Activated CD4-positive, alpha-beta memory T cell treated with anti-CD3 and anti-CD28 coated beads for 36 hours (primary cell): ENCODE measurements around the gene WDCP. TPM values are rescaled to one million over a fixed set of nuclear protein-coding genes. Genes with fewer than 3 reads are reported as not detected.
"Not testable (repeated sequence)": the region's sequence is repeated elsewhere in the genome, so short reads cannot be mapped to it uniquely, and the experiment has no call there.

Experiments
- CTCF ChIA-PET: fragments of 350-600 bp; sonication (Branson Sonifier 250); formaldehyde crosslinking; loops from one replicate; lab custom pipeline; 2021; ENCODE audit warnings: antibody characterized with exemption, inconsistent platforms; lab: Charles Lee
- POLR2A ChIA-PET: fragments of 350-600 bp; sonication (Branson Sonifier 250); formaldehyde crosslinking; loops from one replicate; lab custom pipeline; 2021; ENCODE audit warnings: antibody characterized with exemption; lab: Charles Lee
- DNase-seq: peaks from one replicate; pipeline ENCODE4 v3.0.0-alpha.2; 2020
- H3K27ac Mint-ChIP-seq: one replicate; pipeline ENCODE4 v1.8.0; 2021; ENCODE audit warnings: mixed read lengths
- H3K27me3 Mint-ChIP-seq: one replicate; pipeline ENCODE4 v1.8.0; 2021; ENCODE audit warnings: mixed read lengths
- H3K36me3 Mint-ChIP-seq: one replicate; pipeline ENCODE4 v1.8.0; 2021; ENCODE audit warnings: mixed read lengths
- H3K4me1 Mint-ChIP-seq: one replicate; pipeline ENCODE4 v1.8.0; 2021; ENCODE audit warnings: low read depth, mixed read lengths
- H3K4me3 Mint-ChIP-seq: one replicate; pipeline ENCODE4 v1.8.0; 2021; ENCODE audit warnings: mild to moderate bottlenecking, mixed read lengths
- H3K9me3 Mint-ChIP-seq: one replicate; pipeline ENCODE4 v1.8.0; 2021; ENCODE audit warnings: mixed read lengths
- intact Hi-C: fragments of 100-400 bp; cut with micrococcal nuclease; formaldehyde crosslinking; loops from one replicate; pipeline ENCODE4 v1.15.1; 2023
- total RNA-seq, 2 experiments: library from RNA; stranded (reverse); gene quantifications; one replicate each; pipeline ENCODE4 v1.2.3, GENCODE V29; 2021

WDCP gene
- total RNA-seq, 2 experiments from 2014 or later: 18.4 to 21.2 TPM

- intact Hi-C loops: no loop called here
- no peaks in the 10 kb centered on the region for H3K4me1 Mint-ChIP-seq
- no peak overlapping the region for H3K4me3 Mint-ChIP-seq
- peaks cover 8% of the 10 kb centered on the region for H3K36me3 Mint-ChIP-seq
- H3K9me3 Mint-ChIP-seq: no peaks in the 10 kb centered on the region
- ChIA-PET CTCF (interaction anchor here (0.9 kb wide), 1 partner anchor 64 kb away, joined by 3 read pairs; the partner anchor contains the start of gene TP53I3), POLR2A (no interaction called here)
- H3K27me3 Mint-ChIP-seq: no peaks in the 10 kb centered on the region
- DNase-seq: no peak
- no peak overlapping the region for H3K27ac Mint-ChIP-seq
Measured at GRCh38 chr2:24020244-24020643, 26.9 kb downstream of the WDCP start.

GRCh38 chr2:24019729-24020128 is 27.5 kb downstream of the WDCP start:
- no peak for DNase-seq
- H3K4me3 Mint-ChIP-seq: no peak overlapping the region
- no peak overlapping the region for H3K27ac Mint-ChIP-seq
- H3K4me1 Mint-ChIP-seq: no peaks in the 10 kb centered on the region
- CTCF ChIA-PET: interaction anchor here (0.9 kb wide), 1 partner anchor 65 kb away, joined by 3 read pairs; the partner anchor contains the start of gene TP53I3
- no peaks in the 10 kb centered on the region for H3K9me3 Mint-ChIP-seq
- POLR2A ChIA-PET: no interaction called here
- no peaks in the 10 kb centered on the region for H3K27me3 Mint-ChIP-seq
- intact Hi-C loops: no loop called here
- H3K36me3 Mint-ChIP-seq: peaks cover 8% of the 10 kb centered on the region

- intact Hi-C loops: no loop called here
- H3K36me3 Mint-ChIP-seq: peaks cover 8% of the 10 kb centered on the region
- no peak overlapping the region for H3K4me3 Mint-ChIP-seq
- no peaks in the 10 kb centered on the region for H3K27me3 Mint-ChIP-seq
- no peak overlapping the region for H3K27ac Mint-ChIP-seq
- ChIA-PET POLR2A (no interaction called here), CTCF (no interaction called here)
- H3K4me1 Mint-ChIP-seq: no peaks in the 10 kb centered on the region
- H3K9me3 Mint-ChIP-seq: no peaks in the 10 kb centered on the region
- DNase-seq: no peak
Measured at GRCh38 chr2:24018241-24018640, 28.9 kb downstream of the WDCP start.

GRCh38 chr2:24017711-24018110 is 29.5 kb downstream of the WDCP start:
- ChIA-PET POLR2A (no interaction called here), CTCF (no interaction called here)
- Mint-ChIP-seq H3K27me3 (peaks cover under 1% of the 10 kb centered on the region), H3K4me1 (no peaks in the 10 kb centered on the region), H3K27ac (no peak overlapping the region), H3K4me3 (no peak overlapping the region), H3K36me3 (peaks cover 4% of the 10 kb centered on the region), H3K9me3 (no peaks in the 10 kb centered on the region)
- intact Hi-C loops: no loop called here
- no peak for DNase-seq

GRCh38 chr2:24016853-24017703 is 30.1 kb downstream of the WDCP start:
- no peaks in the 10 kb centered on the region for H3K36me3 Mint-ChIP-seq
- no peak for DNase-seq
- no peaks in the 10 kb centered on the region for H3K4me1 Mint-ChIP-seq
- intact Hi-C loops: no loop called here
- POLR2A ChIA-PET: no interaction called here
- H3K9me3 Mint-ChIP-seq: no peaks in the 10 kb centered on the region
- H3K27me3 Mint-ChIP-seq: peaks cover 5% of the 10 kb centered on the region
- CTCF ChIA-PET: no interaction called here
- H3K4me3 Mint-ChIP-seq: no peak overlapping the region
- no peak overlapping the region for H3K27ac Mint-ChIP-seq

GRCh38 chr2:24016376-24016761 is 30.8 kb downstream of the WDCP start:
- intact Hi-C loops: no loop called here
- H3K27me3 Mint-ChIP-seq: peaks cover 11% of the 10 kb centered on the region
- no peak overlapping the region for H3K27ac Mint-ChIP-seq
- no peak overlapping the region for H3K4me3 Mint-ChIP-seq
- no peaks in the 10 kb centered on the region for H3K4me1 Mint-ChIP-seq
- CTCF ChIA-PET: interaction anchor here (1.5 kb wide), 1 partner anchor 89 kb away, joined by 4 read pairs; the partner anchor contains the start of gene ATAD2B
- POLR2A ChIA-PET: no interaction called here
- no peaks in the 10 kb centered on the region for H3K36me3 Mint-ChIP-seq
- H3K9me3 Mint-ChIP-seq: no peaks in the 10 kb centered on the region
- DNase-seq: no peak

GRCh38 chr2:24015562-24016375 is 31.4 kb downstream of the WDCP start:
- no peak for DNase-seq
- no peak overlapping the region for H3K4me3 Mint-ChIP-seq
- POLR2A ChIA-PET: no interaction called here
- peaks cover 17% of the 10 kb centered on the region for H3K27me3 Mint-ChIP-seq
- H3K27ac Mint-ChIP-seq: no peak overlapping the region
- no peaks in the 10 kb centered on the region for H3K9me3 Mint-ChIP-seq
- H3K36me3 Mint-ChIP-seq: no peaks in the 10 kb centered on the region
- CTCF ChIA-PET: interaction anchor here (1.5 kb wide), 1 partner anchor 89 kb away, joined by 4 read pairs; the partner anchor contains the start of gene ATAD2B
- H3K4me1 Mint-ChIP-seq: no peaks in the 10 kb centered on the region
- intact Hi-C loops: no loop called here

- intact Hi-C loops: not testable (repeated sequence)
Measured at GRCh38 chr2:24014902-24015301, 32.3 kb downstream of the WDCP start.

GRCh38 chr2:24012521-24013188 is 34.5 kb downstream of the WDCP start:
- Mint-ChIP-seq H3K27me3 (peaks cover 29% of the 10 kb centered on the region), H3K36me3 (no peaks in the 10 kb centered on the region), H3K27ac (no peak overlapping the region), H3K4me3 (no peak overlapping the region), H3K4me1 (no peaks in the 10 kb centered on the region), H3K9me3 (no peaks in the 10 kb centered on the region)
- ChIA-PET CTCF (interaction anchor here (1.4 kb wide), 1 partner anchor 86 kb away, joined by 4 read pairs; the partner anchor contains the start of gene ATAD2B), POLR2A (no interaction called here)
- intact Hi-C loops: no loop called here
- DNase-seq: no peak

More at GRCh38 chr2:24014902-24015301, 32.3 kb downstream of the WDCP start:
- H3K4me3 Mint-ChIP-seq, POLR2A ChIA-PET, H3K9me3 Mint-ChIP-seq, H3K4me1 Mint-ChIP-seq, H3K27ac Mint-ChIP-seq, H3K36me3 Mint-ChIP-seq, DNase-seq: not testable (repeated sequence)
- CTCF ChIA-PET: interaction anchor here (1.5 kb wide), 1 partner anchor 88 kb away, joined by 4 read pairs; the partner anchor contains the start of gene ATAD2B
- peaks cover 19% of the 10 kb centered on the region for H3K27me3 Mint-ChIP-seq

GRCh38 chr2:24011250-24012104 is 35.7 kb downstream of the WDCP start:
- POLR2A ChIA-PET: no interaction called here
- CTCF ChIA-PET: interaction anchor here (1.0 to 1.4 kb wide), 2 partner anchors 72 to 85 kb away, joined by 3 to 4 read pairs; partner anchors contain the start of gene ATAD2B
- Mint-ChIP-seq H3K9me3 (no peaks in the 10 kb centered on the region), H3K4me1 (no peaks in the 10 kb centered on the region), H3K27ac (no peak overlapping the region), H3K36me3 (no peaks in the 10 kb centered on the region), H3K27me3 (peaks cover 29% of the 10 kb centered on the region), H3K4me3 (no peak overlapping the region)
- DNase-seq: no peak
- intact Hi-C loops: no loop called here
